HepG2 (cell line): ENCODE results near the gene HORMAD2. TPM values are rescaled to one million over a fixed set of nuclear protein-coding genes. Genes with fewer than 3 reads are reported as not detected.

Experiments
- ATAC-seq: fragments of 200-7000 bp; cut with Tn5 transposase; 3 replicates; pipeline ENCODE4 v1.9.1; 2020; ENCODE audit warnings: mild to moderate bottlenecking, moderate library complexity
- BruUV-seq: library from RNA; stranded (reverse); fragments of 400-500 nt; replicated peaks from 2 replicates; lab custom pipeline; 2021; lab: Mats Ljungman, UMichigan
- CTCF ChIA-PET: fragments of 300-600 bp; formaldehyde crosslinking; extraction: SDS; loops from one replicate; lab custom pipeline; 2021; ENCODE audit warnings: low total read pairs, inconsistent platforms, low intra/inter-chr PET ratio; lab: Yijun Ruan, JAX
- POLR2A ChIA-PET: fragments of 350-600 bp; sonication (Branson Sonifier 250); formaldehyde crosslinking; loops from one replicate; lab custom pipeline; 2020; ENCODE audit warnings: antibody characterized with exemption, inconsistent platforms; lab: Yijun Ruan, JAX
- DNase-seq: peaks from one replicate; pipeline ENCODE4 v3.0.0-alpha.2; 2015; ENCODE audit warnings: low spot score
- FAIRE-seq: peaks from 3 replicates; lab custom pipeline; 2011; peaks lifted over from hg19 to GRCh38; lab: Jason Lieb, UNC
- H2AFZ ChIP-seq: one replicate; pipeline ENCODE4 v1.6.1; 2011; ENCODE audit warnings: low read length, inconsistent platforms
- H3K27ac ChIP-seq: fragments of 300-600 bp; 3 replicates; pipeline ENCODE4 v1.8.0; 2011; ENCODE audit warnings: mixed run types, mild to moderate bottlenecking, mixed read lengths, low read length, inconsistent platforms; ENCODE audit not compliant: insufficient read depth; ENCODE audit errors: extremely low read length
- H3K27me3 ChIP-seq, 2 experiments: fragments of 200-600 bp in 1 of 2; 2 replicates in 1 of 2; 3 replicates in 1 of 2; pipeline versions ENCODE4 v1.6.0 to v1.8.0; 2011; ENCODE audit warnings: low read length in 2 of 2, mild to moderate bottlenecking in 2 of 2, moderate library complexity in 2 of 2, inconsistent platforms in 1 of 2; ENCODE audit not compliant: insufficient read depth in 2 of 2, control insufficient read depth in 1 of 2
- H3K36me3 ChIP-seq, 2 experiments: fragments of 200-600 bp in 1 of 2; replicated peaks in 1 of 2; 2 replicates in 1 of 2; 3 replicates in 1 of 2; pipeline versions ENCODE4 v1.5.1 to v1.8.0; 2011; ENCODE audit warnings: low read length in 2 of 2, inconsistent platforms in 1 of 2; ENCODE audit not compliant: insufficient read depth in 2 of 2, control insufficient read depth in 1 of 2
- H3K4me1 ChIP-seq: 2 replicates; pipeline ENCODE4 v1.5.1; 2012; ENCODE audit warnings: low read length, inconsistent platforms; ENCODE audit not compliant: insufficient read depth
- H3K4me2 ChIP-seq: 2 replicates; pipeline ENCODE4 v1.6.0; 2011; ENCODE audit warnings: low read depth, low read length, inconsistent platforms
- H3K4me3 ChIP-seq, 3 experiments: fragments of 200-600 bp in 1 of 3; sonication (generic), shearing (Covaris generic) in 1 of 3; replicated peaks in 1 of 3; 2 replicates each; pipeline ENCODE4 v1.5.1; 2011 to 2016; ENCODE audit warnings: low read length in 3 of 3, inconsistent platforms in 2 of 3, low read depth in 2 of 3, mild to moderate bottlenecking in 2 of 3, control low read depth in 1 of 3, mixed read lengths in 1 of 3; ENCODE audit not compliant: insufficient read depth in 1 of 3
- H3K79me2 ChIP-seq: one replicate; pipeline ENCODE4 v1.6.1; 2011; ENCODE audit warnings: low read length, inconsistent platforms; ENCODE audit not compliant: insufficient read depth
- H3K9ac ChIP-seq: 2 replicates; pipeline ENCODE4 v1.6.0; 2011; ENCODE audit warnings: mild to moderate bottlenecking, low read depth, low read length, inconsistent platforms; ENCODE audit not compliant: insufficient read depth
- H3K9me3 ChIP-seq: 2 replicates; pipeline ENCODE4 v1.5.1; 2012; ENCODE audit warnings: mild to moderate bottlenecking, low read length
- H4K20me1 ChIP-seq: 2 replicates; pipeline ENCODE4 v1.6.0; 2011; ENCODE audit warnings: inconsistent platforms, mild to moderate bottlenecking, low read length, moderate library complexity; ENCODE audit not compliant: insufficient read depth
- KDM4B ChIP-seq: sonication (generic); formaldehyde crosslinking; IDR thresholded peaks from 2 replicates; pipeline ENCODE4 v1.4.0; 2020; ENCODE audit warnings: missing genetic modification reagents
- PHF20 ChIP-seq: sonication (generic); formaldehyde crosslinking; IDR thresholded peaks from 2 replicates; pipeline ENCODE4 v1.5.0; 2020; ENCODE audit warnings: mild to moderate bottlenecking, missing genetic modification reagents
- PRMT3 ChIP-seq: sonication (generic); formaldehyde crosslinking; IDR thresholded peaks from 2 replicates; pipeline ENCODE4 v1.8.1; 2022; ENCODE audit warnings: low read depth, mild to moderate bottlenecking, moderate library complexity, missing genetic modification reagents, borderline replicate concordance
- REL ChIP-seq: sonication (generic); formaldehyde crosslinking; conservative IDR thresholded peaks from 2 replicates; pipeline ENCODE4 v1.8.0; 2022; ENCODE audit warnings: mild to moderate bottlenecking, missing genetic modification reagents, moderate library complexity
- TIGD3 ChIP-seq: sonication (generic); formaldehyde crosslinking; IDR thresholded peaks from 2 replicates; pipeline ENCODE4 v1.5.1; 2020; ENCODE audit warnings: mild to moderate bottlenecking, missing genetic modification reagents, borderline replicate concordance
- ZNF430 ChIP-seq: sonication (generic); formaldehyde crosslinking; IDR thresholded peaks from 2 replicates; pipeline ENCODE4 v1.9.0; 2021; ENCODE audit warnings: mild to moderate bottlenecking, missing genetic modification reagents
- ZNF580 ChIP-seq: IDR thresholded peaks from 2 replicates; pipeline ENCODE4 v1.6.1; 2016; ENCODE audit warnings: low read depth, borderline replicate concordance
- ZNF646 ChIP-seq: sonication (generic); formaldehyde crosslinking; IDR thresholded peaks from 2 replicates; pipeline ENCODE4 v1.9.0; 2021; ENCODE audit warnings: mild to moderate bottlenecking, missing genetic modification reagents
- WGBS: methylation state at CpG from one replicate; pipeline ENCODE4 v1.1.6; 2017; ENCODE audit warnings: low lambda C conversion rate; 5-methylcytosine and 5-hydroxymethylcytosine counted together
- in situ Hi-C: cut with HindIII; loops from 2 replicates; pipeline ENCODE4 v1.10.0; 2017; ENCODE audit warnings: low pct_unique_long_range_greater_than_20kb; ENCODE audit not compliant: extremely low pct_ligation_motif_present
- intact Hi-C: fragments of 100-400 bp; cut with micrococcal nuclease; formaldehyde crosslinking; loops from one replicate; pipeline ENCODE4 v1.10.0; 2022; ENCODE audit not compliant: unreplicated experiment
- polyA plus RNA-seq, 8 experiments: library from polyadenylated mRNA; depleted of rRNA in 3 of 8; stranded (reverse) in 7 of 8; unstranded in 1 of 8; fragments of >200 nt; fragmentation: Illumina TruSeq in 4 of 8; extraction: Trizol in 4 of 8; gene quantifications; 2 replicates each; pipeline versions ENCODE4 v1.2.1 to v1.2.3, GENCODE V29; 2011 to 2016; ENCODE audit warnings: low read depth in 4 of 8, missing spikeins in 1 of 8, mixed read lengths in 1 of 8; ENCODE audit not compliant: insufficient read depth in 1 of 8
- total RNA-seq, 5 experiments: library from RNA; depleted of rRNA; stranded (reverse); fragments of >200 nt; fragmentation: Illumina TruSeq; extraction: Trizol; gene quantifications; 2 replicates each; pipeline ENCODE4 v1.2.3, GENCODE V29; 2016; ENCODE audit warnings: low read depth in 1 of 5

HORMAD2 gene
- total and polyA plus RNA-seq, 2 of the 13 experiments (the other 11 are each of a cell fraction or from before 2014, with no cell fraction given): not detected

GRCh38 chr22:30183271-30183670 is 103.0 kb downstream of the HORMAD2 start (continued):
- no peak for TF ChIP-seq ZNF646 (CRISPR knock-in tag)
- TF ChIP-seq PHF20 (CRISPR knock-in tag): no peak
- no peak for TF ChIP-seq ZNF430 (CRISPR knock-in tag)
- no peak for TF ChIP-seq TIGD3 (CRISPR knock-in tag)
- TF ChIP-seq, all 625 proteins: peak for 0

GRCh38 chr22:30183861-30184278 is 103.6 kb downstream of the HORMAD2 start:
- Histone ChIP-seq H3K4me1 (peaks cover 62% of the 10 kb centered on the region), H3K4me3 (no peak overlapping the region), H3K27ac (no peak overlapping the region), H2AFZ (no peak overlapping the region), H3K9ac (no peak overlapping the region), H3K36me3 (no peaks in the 10 kb centered on the region), H3K4me2 (no peak overlapping the region), H3K9me3 (no peaks in the 10 kb centered on the region), H3K79me2 (no peaks in the 10 kb centered on the region), H3K27me3 (no peaks in the 10 kb centered on the region; a peak in 1 of 5 replicates), H4K20me1 (no peaks in the 10 kb centered on the region)
- in situ Hi-C loops (no loop called here), intact Hi-C loops (no loop called here)
- TF ChIP-seq KDM4B (CRISPR knock-in tag): no peak
- TF ChIP-seq PRMT3 (CRISPR knock-in tag): no peak
- TF ChIP-seq REL (CRISPR knock-in tag): no peak
- TF ChIP-seq ZNF580 (CRISPR knock-in tag): no peak
- no TSS peak for BruUV-seq
- FAIRE-seq (no peak), ATAC-seq (no peak), DNase-seq (no peak)
- POLR2A ChIA-PET: no interaction called here
- WGBS: 78% methylated on average over 2 of the region's 2 CpGs
- CTCF ChIA-PET: no interaction called here
